Measurements from ENCODE around the gene ABCG5. TPM values are rescaled to one million over a fixed set of nuclear protein-coding genes. Genes with fewer than 3 reads are reported as not detected.
A peak's percentile ranks its signal among the peaks of the same experiment; 100 is the strongest.

Gene ABCG5
- total RNA-seq, 2 donors from 2014 or later: not detected

DNA sequence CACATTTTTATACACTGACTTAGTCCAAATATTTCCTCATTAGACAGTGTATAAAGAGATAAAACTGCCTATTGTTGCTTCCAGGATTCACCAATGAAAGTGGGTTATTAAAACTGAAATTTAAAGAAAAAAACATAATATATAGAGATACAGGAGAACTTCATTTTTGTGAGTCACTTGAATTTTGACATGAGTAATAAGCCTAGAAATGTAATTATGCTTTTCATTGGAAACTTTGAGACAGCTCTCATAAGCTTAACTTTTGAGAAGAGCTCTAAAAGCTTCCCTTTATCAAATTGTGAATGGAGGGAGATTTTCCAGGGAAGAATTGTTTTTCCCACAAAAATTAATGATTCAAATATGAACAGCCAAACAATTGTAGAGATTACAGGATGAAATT lies 50.7 kb downstream of the ABCG5 start:
- Mint-ChIP-seq H3K4me3 (peak overlapping the region; percentile 34 to 56), H3K36me3 (ENCODE audit: insufficient read depth in 2 of 2) (peaks cover 5 to 24% of the 10 kb centered on the region in 2 donors), H3K27ac (peak overlapping the region; percentile 91), H3K27me3 (ENCODE audit: low read depth) (no peaks in the 10 kb centered on the region), H3K9me3 (no peaks in the 10 kb centered on the region), H3K4me1 (ENCODE audit: low read depth) (peaks cover 43% of the 10 kb centered on the region)
- DNase-seq (no peak), ATAC-seq (replicated peaks in 1 of 2) (peak; percentile 69 to 72)

DNA sequence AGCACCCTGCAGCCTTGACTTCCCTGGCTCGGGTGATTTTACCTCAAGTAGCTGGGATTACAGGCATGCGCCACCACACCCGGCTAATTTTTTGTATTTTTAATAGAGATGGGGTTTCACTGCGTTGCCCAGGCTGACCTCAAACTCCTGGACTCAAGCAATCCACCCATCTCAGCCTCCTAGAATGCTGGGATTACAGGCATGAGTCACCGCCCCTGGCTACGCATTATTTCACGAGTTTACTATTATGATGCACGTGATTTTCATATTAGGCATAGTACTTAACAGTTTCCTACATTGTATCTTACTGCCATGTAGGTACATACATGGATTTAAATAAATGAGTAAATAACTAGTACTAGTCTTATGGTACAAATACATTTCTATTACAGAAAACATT lies 60.4 kb downstream of the ABCG5 start:
- no peak overlapping the region for H3K27ac Mint-ChIP-seq
- DNase-seq: no peak
- ATAC-seq (replicated peaks in 1 of 2): no peak
- peaks cover 2 to 18% of the 10 kb centered on the region in 2 donors for H3K36me3 Mint-ChIP-seq (ENCODE audit: insufficient read depth in 2 of 2)
- H3K4me3 Mint-ChIP-seq: no peak overlapping the region
- H3K4me1 Mint-ChIP-seq (ENCODE audit: low read depth): peaks cover 45% of the 10 kb centered on the region
- H3K9me3 Mint-ChIP-seq: peaks cover 0 to 3% of the 10 kb centered on the region in 2 donors
- no peaks in the 10 kb centered on the region for H3K27me3 Mint-ChIP-seq (ENCODE audit: low read depth)

DNA sequence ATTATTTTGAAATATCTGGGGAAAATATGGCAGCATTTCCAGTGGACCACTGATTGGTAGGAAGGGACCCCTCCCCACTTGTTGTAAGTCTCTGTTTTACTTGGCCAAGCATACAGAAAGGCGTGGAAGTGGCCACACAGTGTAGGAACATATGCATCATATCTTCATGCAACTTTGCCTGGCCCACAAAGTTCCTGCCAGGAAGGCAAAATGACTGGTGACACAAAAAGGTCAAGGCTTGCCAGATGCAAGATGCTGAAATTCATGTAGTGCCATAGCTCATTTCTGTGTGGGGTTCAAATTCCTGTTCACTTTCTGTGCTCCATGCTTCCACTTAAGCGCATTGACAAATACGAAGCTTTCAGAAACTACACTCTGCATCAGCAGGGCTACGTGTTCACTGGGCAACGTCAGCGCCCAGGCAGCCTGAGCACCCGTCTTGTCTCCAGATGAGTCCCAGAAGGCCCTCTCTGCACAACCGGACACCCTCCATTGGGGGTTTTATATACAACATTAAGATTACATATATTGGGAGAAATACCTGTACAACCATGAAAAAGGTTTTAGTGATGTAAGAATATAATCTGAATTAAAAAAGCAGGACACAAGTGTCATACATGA lies 61.2 kb downstream of the ABCG5 start:
- peaks cover 45% of the 10 kb centered on the region for H3K4me1 Mint-ChIP-seq (ENCODE audit: low read depth)
- peaks cover 0 to 3% of the 10 kb centered on the region in 2 donors for H3K9me3 Mint-ChIP-seq
- peaks cover 2 to 18% of the 10 kb centered on the region in 2 donors for H3K36me3 Mint-ChIP-seq (ENCODE audit: insufficient read depth in 2 of 2)
- ATAC-seq (replicated peaks in 1 of 2) (peak; percentile 35 to 48), DNase-seq (peak; percentile 29 to 40)
- no peaks in the 10 kb centered on the region for H3K27me3 Mint-ChIP-seq (ENCODE audit: low read depth)
- peak overlapping the region in 1 of 2 donors; percentile 39 for H3K4me3 Mint-ChIP-seq
- H3K27ac Mint-ChIP-seq: no peak overlapping the region

DNA sequence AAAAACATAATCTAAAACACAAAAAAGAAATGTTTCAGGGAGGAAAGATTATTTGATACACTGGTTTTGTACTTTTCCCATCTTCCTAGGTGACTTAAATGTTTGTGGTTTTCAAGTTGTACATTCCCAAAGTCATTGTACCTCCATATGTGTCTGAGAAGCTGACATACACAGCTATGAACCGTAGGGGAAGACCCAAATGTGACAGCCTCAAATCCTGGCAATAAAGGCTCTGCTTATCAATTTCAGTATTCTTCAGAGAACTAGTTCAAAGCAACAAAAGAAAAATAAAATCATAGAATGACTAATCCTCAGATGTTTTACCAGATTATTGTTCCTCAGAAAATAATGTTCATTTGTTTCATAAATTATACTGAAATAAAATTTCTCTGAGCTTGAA lies 62.3 kb downstream of the ABCG5 start:
- Mint-ChIP-seq H3K4me3 (peak overlapping the region; percentile 64 to 66), H3K9me3 (peaks cover 0 to 3% of the 10 kb centered on the region in 2 donors), H3K4me1 (ENCODE audit: low read depth) (peaks cover 45% of the 10 kb centered on the region), H3K27me3 (ENCODE audit: low read depth) (no peaks in the 10 kb centered on the region), H3K36me3 (ENCODE audit: insufficient read depth in 2 of 2) (peaks cover 0 to 18% of the 10 kb centered on the region in 2 donors), H3K27ac (peak overlapping the region; percentile 75)
- DNase-seq: peak in 1 of 2 donors; percentile 26
- ATAC-seq (replicated peaks in 1 of 2): peak; percentile 53 to 57

DNA sequence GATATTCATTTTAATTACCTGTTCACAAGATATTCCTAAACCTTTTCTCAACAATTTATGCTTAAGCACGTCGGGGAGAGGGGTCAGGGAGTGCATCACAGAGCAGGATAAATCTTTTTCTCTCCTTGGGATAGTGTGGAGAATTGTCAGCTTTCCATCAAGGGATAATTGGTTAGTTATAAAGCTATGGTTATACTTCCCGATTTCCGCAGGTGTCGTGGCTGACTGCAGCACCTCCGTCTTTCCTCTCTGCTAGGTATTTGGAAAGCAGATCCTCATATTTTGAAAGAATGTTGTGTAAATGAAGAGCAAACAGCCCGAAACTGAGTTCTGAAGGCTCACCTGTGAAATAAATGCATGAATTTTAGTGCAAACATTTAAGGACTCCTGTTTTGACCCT lies 64.0 kb downstream of the ABCG5 start:
- H3K27ac Mint-ChIP-seq: peak overlapping the region; percentile 95
- peaks cover 0 to 10% of the 10 kb centered on the region in 2 donors for H3K36me3 Mint-ChIP-seq (ENCODE audit: insufficient read depth in 2 of 2)

DNA sequence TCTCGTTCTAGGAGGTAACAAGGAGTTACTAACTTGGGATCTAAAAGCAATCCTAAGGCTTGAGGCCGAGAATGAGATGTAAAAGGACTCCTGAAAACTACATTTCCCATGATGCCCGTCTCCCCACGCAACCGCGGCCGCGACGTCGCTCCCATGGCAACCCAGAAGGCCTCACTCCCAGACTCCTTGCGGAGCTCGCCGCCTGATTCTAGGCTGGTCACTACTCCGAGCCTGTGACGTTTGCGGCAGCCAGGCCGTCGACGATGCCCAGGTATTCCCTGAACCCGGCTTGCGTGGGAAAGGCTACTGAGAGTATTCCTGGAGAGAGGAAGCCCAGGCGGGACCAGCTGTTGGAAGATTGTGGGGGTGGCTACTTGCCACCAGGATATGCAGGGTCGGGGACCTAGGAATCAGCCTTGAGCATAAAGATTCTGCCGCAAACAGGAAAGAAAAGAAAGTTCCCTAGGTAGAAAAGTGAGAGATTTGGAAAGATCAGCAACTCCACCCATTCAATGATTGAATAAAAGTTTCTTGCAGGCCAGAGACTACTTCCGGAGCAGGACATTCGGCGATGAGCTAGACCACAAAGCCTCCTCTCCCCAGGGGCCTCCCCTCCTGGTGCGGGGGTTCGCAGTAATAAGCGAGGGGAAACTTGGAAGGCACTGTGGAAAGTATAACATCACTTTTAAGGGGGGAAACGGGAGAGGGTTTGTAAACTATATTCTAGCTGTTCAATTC lies 64.6 kb downstream of the ABCG5 start, which contains the start of gene DYNC2LI1:
Gene DYNC2LI1, plus strand, starts transcription at position 164 of the 738 bp plus-strand sequence. Its CDS starts 100 bp downstream, at position 264.
- H3K27me3 Mint-ChIP-seq (ENCODE audit: low read depth): peaks cover 5% of the 10 kb centered on the region
- peak; percentile 91 to 94 for ATAC-seq (replicated peaks in 1 of 2)
- H3K27ac Mint-ChIP-seq: peak within 1 kb of the TSS; percentile 95
- DNase-seq: peak; percentile 85 to 86
- peak within 1 kb of the TSS; percentile 99 for H3K4me3 Mint-ChIP-seq
- peaks cover 0 to 6% of the 10 kb centered on the region in 2 donors for H3K36me3 Mint-ChIP-seq (ENCODE audit: insufficient read depth in 2 of 2)
- peaks cover 29% of the 10 kb centered on the region for H3K4me1 Mint-ChIP-seq (ENCODE audit: low read depth)
- no peaks in the 10 kb centered on the region for H3K9me3 Mint-ChIP-seq

More for the DNA sequence above, 64.0 kb downstream of the ABCG5 start:
- peaks cover 34% of the 10 kb centered on the region for H3K4me1 Mint-ChIP-seq (ENCODE audit: low read depth)
- ATAC-seq (replicated peaks in 1 of 2) (no peak), DNase-seq (no peak)
- peak overlapping the region; percentile 99 for H3K4me3 Mint-ChIP-seq
- H3K9me3 Mint-ChIP-seq: no peaks in the 10 kb centered on the region
- peaks cover 5% of the 10 kb centered on the region for H3K27me3 Mint-ChIP-seq (ENCODE audit: low read depth)

DNA sequence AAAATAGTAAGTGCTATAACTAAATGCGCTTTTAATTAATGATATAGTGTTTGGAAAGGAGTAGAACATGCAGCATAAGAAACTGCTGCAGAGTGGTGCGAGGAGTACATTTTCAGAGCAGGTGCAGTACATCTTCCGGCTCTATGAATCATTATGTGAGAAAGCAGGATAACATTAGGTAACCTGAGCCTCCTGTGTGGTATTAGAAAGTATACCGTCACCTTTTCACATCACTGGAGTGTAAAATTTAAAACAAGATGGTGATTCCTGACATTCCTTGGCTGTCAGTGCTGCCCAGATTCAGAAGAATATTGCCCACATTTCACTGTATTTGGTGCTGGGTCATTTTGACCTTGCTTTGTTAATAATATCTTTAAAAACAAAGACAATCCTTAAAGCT lies 72.6 kb downstream of the ABCG5 start:
- Mint-ChIP-seq H3K4me3 (peak overlapping the region in 1 of 2 donors; percentile 47), H3K4me1 (ENCODE audit: low read depth) (peaks cover 30% of the 10 kb centered on the region), H3K27me3 (ENCODE audit: low read depth) (peaks cover 4% of the 10 kb centered on the region), H3K27ac (peak overlapping the region; percentile 67), H3K9me3 (no peaks in the 10 kb centered on the region), H3K36me3 (ENCODE audit: insufficient read depth in 2 of 2) (no peaks in the 10 kb centered on the region)
- DNase-seq (no peak), ATAC-seq (replicated peaks in 1 of 2) (peak in 1 of 2 donors; percentile 24)

DNA sequence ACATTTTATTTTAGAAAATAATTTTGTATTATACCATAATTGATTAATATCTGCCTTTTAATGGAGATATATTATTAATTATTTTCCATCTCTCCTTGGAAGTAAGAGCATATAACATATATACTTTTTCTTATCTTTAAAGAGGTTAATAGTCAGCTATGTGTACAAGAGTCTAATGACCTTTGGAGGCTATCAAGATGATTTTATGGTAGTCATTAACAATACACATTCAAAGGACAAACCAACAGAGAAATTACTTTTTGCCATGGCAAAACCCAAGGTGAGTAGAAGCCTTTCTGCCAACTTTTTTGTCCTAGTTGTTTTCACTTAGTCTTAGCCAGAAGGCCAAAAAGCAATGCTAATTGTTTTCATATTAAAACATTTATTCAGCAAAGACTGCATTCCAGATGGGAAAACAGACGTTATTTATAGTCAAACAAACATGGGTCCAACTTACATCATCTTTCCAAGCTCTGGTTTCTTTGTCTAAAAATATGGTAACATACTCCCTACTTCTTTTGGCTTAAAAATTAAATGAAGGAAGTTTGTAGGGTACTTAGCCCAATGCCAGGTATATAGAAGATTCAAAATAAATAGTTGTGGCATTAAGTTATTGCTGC lies 74.4 kb downstream of the ABCG5 start:
- H3K9me3 Mint-ChIP-seq: no peaks in the 10 kb centered on the region
- H3K27me3 Mint-ChIP-seq (ENCODE audit: low read depth): no peaks in the 10 kb centered on the region
- ATAC-seq (replicated peaks in 1 of 2) (no peak), DNase-seq (no peak)
- no peaks in the 10 kb centered on the region for H3K36me3 Mint-ChIP-seq (ENCODE audit: insufficient read depth in 2 of 2)
- peak overlapping the region; percentile 19 for H3K27ac Mint-ChIP-seq
- peaks cover 36% of the 10 kb centered on the region for H3K4me1 Mint-ChIP-seq (ENCODE audit: low read depth)
- H3K4me3 Mint-ChIP-seq: no peak overlapping the region

DNA sequence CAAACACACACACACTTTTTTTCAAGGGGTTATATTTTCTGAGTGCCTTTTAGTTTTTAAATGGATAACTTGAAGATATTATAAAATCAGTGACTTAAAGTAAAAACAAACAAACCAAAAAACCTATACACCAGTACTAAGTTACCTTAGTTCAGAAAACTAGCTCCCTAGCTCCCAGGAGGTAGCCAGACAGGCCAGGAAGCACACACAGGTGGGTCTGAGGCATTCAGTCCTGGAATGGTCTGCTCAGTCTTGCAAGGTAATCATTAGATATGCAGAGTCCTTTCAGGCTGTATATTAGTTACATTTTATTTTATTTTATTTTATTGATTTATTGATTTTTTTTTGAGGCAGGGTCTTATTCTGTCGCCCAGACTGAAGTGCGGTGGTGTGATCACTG lies 75.5 kb downstream of the ABCG5 start:
- no peak overlapping the region for H3K4me3 Mint-ChIP-seq
- H3K36me3 Mint-ChIP-seq (ENCODE audit: insufficient read depth in 2 of 2): no peaks in the 10 kb centered on the region
- peaks cover 36% of the 10 kb centered on the region for H3K4me1 Mint-ChIP-seq (ENCODE audit: low read depth)
- ATAC-seq (replicated peaks in 1 of 2): no peak
- H3K9me3 Mint-ChIP-seq: no peaks in the 10 kb centered on the region
- DNase-seq: no peak
- H3K27me3 Mint-ChIP-seq (ENCODE audit: low read depth): no peaks in the 10 kb centered on the region
- H3K27ac Mint-ChIP-seq: no peak overlapping the region

Other genes starting within 250 kb of the ABCG5 start
- 10 to 100 TPM; 39.5 to 46.3 TPM for gene THADA, start 242.8 kb downstream of the ABCG5 start, total RNA-seq
- 1 to 10 TPM; 4.3 to 4.5 TPM for gene PLEKHH2, start 201.6 kb downstream of the ABCG5 start, total RNA-seq
- gene C1GALT1C1L, start 162.4 kb downstream of the ABCG5 start, total RNA-seq: under 1 TPM in 1 of 2 donors, not detected in 1; 0.48 TPM
- 10 to 100 TPM; 31.9 to 34.6 TPM for gene DYNC2LI1, start 64.8 kb downstream of the ABCG5 start, total RNA-seq
- gene ABCG8, start 132 bp upstream of the ABCG5 start, total RNA-seq: not detected
- gene LRPPRC, start 157.2 kb upstream of the ABCG5 start, total RNA-seq: 100 to 1,000 TPM; 121 to 149 TPM